Measurements from ENCODE around the gene PXDN.
A peak's percentile ranks its signal among the peaks of the same experiment; 100 is the strongest.
"Not testable (repeated sequence)": the region's sequence is repeated elsewhere in the genome, so short reads cannot be mapped to it uniquely, and the experiment has no call there.

PXDN gene

DNA sequence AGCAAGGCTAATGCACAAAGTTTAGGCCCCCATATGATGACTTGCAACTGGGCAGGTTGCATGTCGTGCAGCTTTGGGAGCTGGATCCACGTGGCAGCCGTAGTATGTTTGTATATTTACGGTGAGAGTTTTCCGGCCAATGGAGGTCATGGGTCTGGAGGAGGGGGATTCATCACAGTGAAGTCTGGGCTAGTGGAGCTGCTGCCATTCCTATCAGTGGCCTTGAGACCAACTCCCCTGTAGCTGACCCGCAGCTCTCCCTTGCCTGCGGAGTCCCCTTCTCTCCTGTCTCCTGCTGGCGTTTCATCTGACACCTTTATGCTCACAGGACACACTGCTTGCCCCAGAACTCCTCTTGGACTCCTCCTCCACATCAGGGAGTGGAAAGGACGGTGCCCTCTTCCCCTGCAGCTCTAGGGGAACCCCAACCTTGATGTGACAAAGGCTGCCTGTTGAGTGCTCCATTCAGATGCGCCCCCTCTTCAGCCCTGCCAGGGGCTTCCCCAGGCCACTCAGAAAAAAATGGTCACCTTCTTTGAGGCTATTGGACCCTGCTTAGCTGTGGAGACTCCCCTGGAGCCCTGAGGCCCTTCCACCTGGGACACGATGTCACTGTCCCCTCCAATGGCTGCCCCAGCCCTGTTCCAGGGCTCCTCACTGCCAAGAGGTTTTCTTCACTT is 121.7 kb downstream of the PXDN start:
- Histone ChIP-seq H3K4me3 (no peak overlapping the region), H3K9me3 (replicated peaks in 1 of 11) (peaks cover 0 to 14% (median 10%) of the 10 kb centered on the region in 11 experiments; a peak in 12 of 22 replicates), H3K27me3 (peaks cover 0 to 48% (median 0%) of the 10 kb centered on the region in 11 experiments; a peak in 7 of 22 replicates), H4K20me1 (peaks cover 0 to 11% (median 0%) of the 10 kb centered on the region in 11 experiments; a peak in 2 of 22 replicates), H3K36me3 (no peaks in the 10 kb centered on the region), H3K9ac (no peak overlapping the region), H3K27ac (no peak overlapping the region), H3K4me1 (peaks cover 12 to 85% (median 54%) of the 10 kb centered on the region in 10 experiments), H3K4me2 (peak overlapping the region in 5 of 11 experiments; percentile 3 to 15 (median 12); a peak in 2 of 22 replicates)
- TF ChIP-seq Cebpa-rat (IDR thresholded peaks at IDR 0.05): no peak

- Histone ChIP-seq H3K4me1 (peaks cover 11 to 85% (median 54%) of the 10 kb centered on the region in 10 experiments; a peak in 19 of 20 replicates), H3K9me3 (replicated peaks in 1 of 11) (peaks cover 0 to 14% (median 10%) of the 10 kb centered on the region in 11 experiments; a peak in 12 of 22 replicates), H3K27me3 (peaks cover 0 to 45% (median 0%) of the 10 kb centered on the region in 11 experiments; a peak in 7 of 22 replicates), H3K4me2 (peak overlapping the region in 8 of 11 experiments; percentile 3 to 60 (median 32); a peak in 8 of 22 replicates), H4K20me1 (peaks cover 0 to 11% (median 0%) of the 10 kb centered on the region in 11 experiments; a peak in 1 of 22 replicates)
- not testable (repeated sequence) for H3K27ac ChIP-seq, H3K9ac ChIP-seq, H3K36me3 ChIP-seq, H3K4me3 ChIP-seq
Measured at GRCh38 chr2:1621976-1622375, 122.3 kb downstream of the PXDN start.

DNA sequence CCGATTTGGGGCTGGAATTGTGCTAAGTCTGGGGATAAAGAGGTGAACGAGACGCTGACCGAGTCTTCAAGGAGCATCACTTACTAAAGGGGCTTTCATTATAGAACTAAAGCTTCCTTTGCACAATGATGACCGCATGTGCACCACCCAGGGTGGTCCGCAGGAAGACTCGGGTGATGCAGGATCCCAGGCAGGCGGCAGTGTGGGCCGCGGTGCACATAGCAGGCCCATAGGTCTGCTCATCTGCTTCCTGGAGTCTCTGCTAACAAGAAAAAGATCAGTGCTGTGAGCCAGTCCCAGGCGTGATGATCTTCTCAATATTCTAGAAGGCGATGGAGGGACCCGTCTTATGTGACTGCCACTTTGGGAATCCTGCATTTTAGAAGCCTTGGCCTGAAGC is 122.8 kb downstream of the PXDN start:
- Histone ChIP-seq H3K27me3 (peaks cover 0 to 44% (median 0%) of the 10 kb centered on the region in 11 experiments; a peak in 7 of 22 replicates), H3K27ac (peak overlapping the region in 4 of 11 experiments; percentile 15 to 45 (median 26); a peak in 3 of 22 replicates), H3K4me1 (peaks cover 11 to 85% (median 53%) of the 10 kb centered on the region in 10 experiments; a peak in 19 of 20 replicates), H4K20me1 (peaks cover 0 to 11% (median 0%) of the 10 kb centered on the region in 11 experiments; a peak in 1 of 22 replicates), H3K36me3 (no peaks in the 10 kb centered on the region), H3K4me3 (no peak overlapping the region), H3K9me3 (replicated peaks in 1 of 11) (peaks cover 0 to 14% (median 10%) of the 10 kb centered on the region in 11 experiments; a peak in 12 of 22 replicates), H3K4me2 (peak overlapping the region in 9 of 11 experiments; percentile 9 to 60 (median 46); a peak in 17 of 22 replicates), H3K9ac (no peak overlapping the region; a peak in 1 of 22 replicates)
- no peak for TF ChIP-seq Cebpa-rat (IDR thresholded peaks at IDR 0.05)

DNA sequence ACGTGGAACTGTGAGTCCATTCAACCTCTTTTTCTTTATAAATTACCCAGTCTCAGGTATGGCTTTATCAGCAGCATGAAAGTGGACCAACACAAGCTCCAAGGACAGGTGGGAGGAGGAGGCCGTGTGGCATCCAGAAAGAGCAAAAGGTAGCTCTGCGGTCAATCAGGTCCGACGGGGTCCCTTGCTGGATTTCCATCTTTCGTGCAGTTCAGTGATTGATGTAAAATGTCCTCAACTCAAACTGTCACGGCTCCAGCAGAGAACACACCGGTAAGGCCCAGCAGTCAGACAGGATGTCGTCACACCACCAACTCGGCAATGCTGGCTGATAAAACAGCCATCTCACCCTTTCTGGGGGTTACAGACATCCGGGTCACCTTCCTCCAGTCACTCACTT is 123.3 kb downstream of the PXDN start:
- no peak overlapping the region; a peak in 1 of 22 replicates for H3K9ac ChIP-seq
- no peak overlapping the region for H3K4me3 ChIP-seq
- H3K27ac ChIP-seq: peak overlapping the region in 4 of 11 experiments; percentile 15 to 45 (median 26); a peak in 2 of 22 replicates
- peak overlapping the region in 9 of 11 experiments; percentile 9 to 60 (median 46); a peak in 17 of 22 replicates for H3K4me2 ChIP-seq
- H3K9me3 ChIP-seq (replicated peaks in 1 of 11): peaks cover 0 to 14% (median 10%) of the 10 kb centered on the region in 11 experiments; a peak in 12 of 22 replicates
- peaks cover 0 to 11% (median 0%) of the 10 kb centered on the region in 11 experiments; a peak in 1 of 22 replicates for H4K20me1 ChIP-seq
- peaks cover 0 to 42% (median 0%) of the 10 kb centered on the region in 11 experiments; a peak in 7 of 22 replicates for H3K27me3 ChIP-seq
- no peaks in the 10 kb centered on the region for H3K36me3 ChIP-seq
- H3K4me1 ChIP-seq: peaks cover 11 to 85% (median 51%) of the 10 kb centered on the region in 10 experiments; a peak in 19 of 20 replicates
- no peak for TF ChIP-seq Cebpa-rat (IDR thresholded peaks at IDR 0.05)

DNA sequence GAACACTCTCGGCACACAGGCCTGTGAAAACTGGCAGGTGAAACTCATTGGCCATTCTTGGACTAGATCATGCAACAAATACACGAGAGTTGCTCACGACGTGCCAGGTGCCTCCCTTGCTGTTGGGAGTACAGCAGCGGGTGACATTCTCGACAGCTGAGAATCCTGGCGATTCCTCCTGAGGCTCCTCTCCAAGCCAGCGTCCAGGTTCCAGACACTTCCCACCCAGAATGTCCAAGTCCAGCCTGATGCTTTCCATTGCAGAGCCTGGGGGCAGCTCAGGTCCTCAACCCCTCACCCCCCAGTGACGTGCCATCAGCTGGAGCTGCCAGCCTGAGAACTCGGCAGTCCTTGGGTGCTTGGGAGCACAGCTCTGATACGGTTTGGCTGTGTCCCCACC is 124.2 kb downstream of the PXDN start:
- peaks cover 12 to 85% (median 50%) of the 10 kb centered on the region in 10 experiments; a peak in 19 of 20 replicates for H3K4me1 ChIP-seq
- peak overlapping the region in 3 of 11 experiments; percentile 17 to 44 (median 29); a peak in 5 of 22 replicates for H3K4me2 ChIP-seq
- peaks cover 0 to 11% (median 0%) of the 10 kb centered on the region in 11 experiments; a peak in 1 of 22 replicates for H4K20me1 ChIP-seq
- H3K27me3 ChIP-seq: peaks cover 0 to 39% (median 0%) of the 10 kb centered on the region in 11 experiments; a peak in 7 of 22 replicates
- H3K27ac ChIP-seq: no peak overlapping the region
- TF ChIP-seq Cebpa-rat (IDR thresholded peaks at IDR 0.05): no peak
- peaks cover 0 to 14% (median 10%) of the 10 kb centered on the region in 11 experiments; a peak in 12 of 22 replicates for H3K9me3 ChIP-seq (replicated peaks in 1 of 11)
- H3K36me3 ChIP-seq: no peaks in the 10 kb centered on the region
- H3K4me3 ChIP-seq: no peak overlapping the region
- H3K9ac ChIP-seq: no peak overlapping the region

DNA sequence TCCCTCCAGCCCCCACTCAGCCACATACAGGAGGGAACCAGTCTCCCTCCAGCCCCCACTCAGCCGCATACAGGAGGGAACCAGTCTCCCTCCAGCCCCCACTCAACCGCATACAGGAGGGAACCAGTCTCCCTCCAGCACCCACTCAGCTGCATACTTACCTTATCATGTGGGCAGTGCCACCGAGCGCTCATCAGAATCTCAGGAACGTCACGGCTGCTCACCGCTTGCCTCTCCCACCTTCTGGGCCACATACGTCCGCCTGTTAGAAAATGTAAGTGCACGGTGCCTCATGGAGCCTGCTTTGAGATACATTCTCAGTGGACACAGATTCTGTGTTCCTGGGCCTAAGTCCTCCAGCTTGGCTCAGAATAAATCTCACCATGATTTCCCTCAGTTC is 124.8 kb downstream of the PXDN start:
- Histone ChIP-seq H4K20me1 (peaks cover 0 to 11% (median 0%) of the 10 kb centered on the region in 11 experiments; a peak in 1 of 22 replicates), H3K4me1 (peaks cover 18 to 85% (median 54%) of the 10 kb centered on the region in 10 experiments), H3K36me3 (no peaks in the 10 kb centered on the region), H3K4me2 (peak overlapping the region in 6 of 11 experiments; percentile 15 to 73 (median 36); a peak in 6 of 22 replicates), H3K27me3 (peaks cover 0 to 37% (median 0%) of the 10 kb centered on the region in 11 experiments; a peak in 7 of 22 replicates), H3K4me3 (no peak overlapping the region), H3K9me3 (replicated peaks in 1 of 11) (peaks cover 0 to 14% (median 10%) of the 10 kb centered on the region in 11 experiments; a peak in 12 of 22 replicates), H3K27ac (no peak overlapping the region), H3K9ac (no peak overlapping the region)
- TF ChIP-seq Cebpa-rat (IDR thresholded peaks at IDR 0.05): no peak

GRCh38 chr2:1618974-1619373 is 125.3 kb downstream of the PXDN start:
- Histone ChIP-seq H3K4me1 (peaks cover 24 to 90% (median 60%) of the 10 kb centered on the region in 10 experiments), H3K27me3 (peaks cover 0 to 37% (median 0%) of the 10 kb centered on the region in 11 experiments; a peak in 7 of 22 replicates), H3K9ac (peak overlapping the region in 3 of 11 experiments; percentile 21 to 57 (median 56); a peak in 1 of 22 replicates), H3K27ac (peak overlapping the region in 1 of 11 experiments; percentile 61; a peak in 3 of 22 replicates), H4K20me1 (peaks cover 0 to 11% (median 0%) of the 10 kb centered on the region in 11 experiments; a peak in 1 of 22 replicates), H3K9me3 (replicated peaks in 1 of 11) (peaks cover 0 to 14% (median 10%) of the 10 kb centered on the region in 11 experiments; a peak in 12 of 22 replicates), H3K4me2 (peak overlapping the region in 9 of 11 experiments; percentile 18 to 95 (median 74); a peak in 16 of 22 replicates), H3K36me3 (no peaks in the 10 kb centered on the region), H3K4me3 (no peak overlapping the region)
- TF ChIP-seq Cebpa-rat (IDR thresholded peaks at IDR 0.05): no peak

- peaks cover 0 to 42% (median 0%) of the 10 kb centered on the region in 11 experiments; a peak in 7 of 22 replicates for H3K27me3 ChIP-seq
- no peaks in the 10 kb centered on the region for H3K36me3 ChIP-seq
- no peak for TF ChIP-seq Cebpa-rat (IDR thresholded peaks at IDR 0.05)
- H4K20me1 ChIP-seq: peaks cover 0 to 11% (median 0%) of the 10 kb centered on the region in 11 experiments; a peak in 1 of 22 replicates
- H3K9me3 ChIP-seq (replicated peaks in 1 of 11): peaks cover 0 to 14% (median 10%) of the 10 kb centered on the region in 11 experiments; a peak in 12 of 22 replicates
- no peak overlapping the region for H3K4me3 ChIP-seq
- peaks cover 30 to 96% (median 66%) of the 10 kb centered on the region in 10 experiments for H3K4me1 ChIP-seq
- H3K9ac ChIP-seq: peak overlapping the region in 4 of 11 experiments; percentile 16 to 57 (median 55); a peak in 7 of 22 replicates
- H3K27ac ChIP-seq: peak overlapping the region in 6 of 11 experiments; percentile 9 to 61 (median 34); a peak in 6 of 22 replicates
- H3K4me2 ChIP-seq: peak overlapping the region; percentile 36 to 95 (median 73); a peak in 19 of 22 replicates
Measured at GRCh38 chr2:1618191-1618961, 125.9 kb downstream of the PXDN start.

Data from BLaER1 treated with 17β-estradiol and CSF1 and Interleukin-3, amounts not matched to agents 10 nM and 100 nM (cell line).